22Rv1 (cell line): ENCODE measurements around the gene GCLM.

Experiments used
- CTCF ChIP-seq: fragments of 450-650 bp; IDR thresholded peaks from 2 replicates; pipeline ENCODE4 v1.5.1; 2017; ENCODE audit warnings: mild to moderate bottlenecking
- ZFX ChIP-seq: fragments of 450-650 bp; IDR thresholded peaks from 2 replicates; pipeline ENCODE4 v1.6.1; 2017; ENCODE audit warnings: antibody characterized with exemption, borderline replicate concordance

- TF ChIP-seq CTCF: no peak
- TF ChIP-seq ZFX: no peak
Observed at GRCh38 chr1:93880731-93881130, 28.5 kb downstream of the GCLM start.
